Activated CD8-positive, alpha-beta memory T cell treated with anti-CD3 and anti-CD28 coated beads for 24 hours (primary cell): Measurements from ENCODE around the gene STK24.

ENCODE experiments used
- DNase-seq: peaks from one replicate; pipeline ENCODE4 v3.0.0-alpha.2; 2020

STK24 gene

GRCh38 chr13:98398581-98398980, 178.3 kb downstream of the STK24 start:
- DNase-seq = no peak

- DNase-seq = no peak
These were observed 179.0 kb downstream of the STK24 start for GRCh38 chr13:98397861-98398260.

GRCh38 chr13:98397221-98397620, 179.7 kb downstream of the STK24 start:
- no peak for DNase-seq

- DNase-seq = no peak
These were observed 180.7 kb downstream of the STK24 start for GRCh38 chr13:98396071-98396710.
